Gastrocnemius medialis (tissue), 4 donors: ENCODE data around the gene CSF3. TPM values are rescaled to one million over a fixed set of nuclear protein-coding genes. Genes with fewer than 3 reads are reported as not detected.

ENCODE experiments used
- ATAC-seq, 2 donors: fragments of 150-250 bp; one replicate each; pipeline ENCODE4 v1.9.1; 2016
- DNase-seq, 2 donors: peaks; one replicate each; pipeline ENCODE4 v3.0.0-alpha.2; 2019
- H3K27ac ChIP-seq, 4 donors: fragments of 200-600 bp; sonication (generic); 1 replicate in 1 of 4; 2 replicates in 3 of 4; pipeline ENCODE4 v1.5.1; 2016 to 2018; ENCODE audit warnings: mild to moderate bottlenecking in 2 of 4, moderate library complexity in 1 of 4
- H3K27me3 ChIP-seq, 3 donors: fragments of 200-600 bp; sonication (generic) in 2 of 3; 1 replicate in 1 of 3; 2 replicates in 2 of 3; pipeline versions ENCODE4 v1.5.1 to v1.6.0; 2016 to 2019; ENCODE audit warnings: mild to moderate bottlenecking in 1 of 3, moderate library complexity in 1 of 3
- H3K36me3 ChIP-seq, 2 donors: fragments of 200-600 bp; sonication (generic) in 1 of 2; one replicate each; pipeline ENCODE4 v1.5.1; 2017 to 2018
- H3K4me1 ChIP-seq, 2 donors: fragments of 200-600 bp; sonication (generic) in 1 of 2; one replicate each; pipeline ENCODE4 v1.5.1; 2016 to 2017; ENCODE audit warnings: mild to moderate bottlenecking in 2 of 2
- H3K4me3 ChIP-seq, 4 donors: fragments of 200-600 bp; sonication (generic) in 3 of 4; 1 replicate in 1 of 4; 2 replicates in 3 of 4; pipeline ENCODE4 v1.5.1; 2016 to 2019; ENCODE audit warnings: mild to moderate bottlenecking in 2 of 4
- H3K9me3 ChIP-seq, 3 donors: fragments of 200-600 bp; sonication (generic) in 2 of 3; 1 replicate in 1 of 3; 2 replicates in 2 of 3; pipeline ENCODE4 v1.5.1; 2016 to 2019
- CTCF ChIP-seq, 5 experiments: fragments of 450-650 bp in 3 of 5; fragments of 200-600 bp in 2 of 5; sonication (generic) in 2 of 5; IDR thresholded peaks in 4 of 5; conservative IDR thresholded peaks in 1 of 5; 1 replicate in 4 of 5; 2 replicates in 1 of 5; pipeline ENCODE4 v1.5.1; 2016 to 2019; ENCODE audit warnings: antibody characterized with exemption in 5 of 5, mild to moderate bottlenecking in 3 of 5, moderate library complexity in 3 of 5
- POLR2A ChIP-seq, 2 donors: fragments of 450-650 bp; IDR thresholded peaks; one replicate each; pipeline ENCODE4 v1.6.1; 2017; ENCODE audit warnings: antibody characterized with exemption in 2 of 2, mild to moderate bottlenecking in 2 of 2, moderate library complexity in 2 of 2
- in situ Hi-C, 4 donors: fragments of 200-750 bp; cut with MboI; loops; one replicate each; pipeline versions ENCODE4 v1.15.0 to v1.8.0; 2017; ENCODE audit warnings: low sequenced_read_pairs in 4 of 4
- intact Hi-C: fragments of 100-400 bp; cut with DNase I; formaldehyde crosslinking; loops from one replicate; pipeline ENCODE4 v1.15.1; 2023; ENCODE audit warnings: low total_unique reads
- total RNA-seq, 4 donors: library from RNA; depleted of rRNA; stranded (reverse); fragments of >200 nt; gene quantifications; one replicate each; pipeline versions ENCODE4 v1.1.0 to v1.2.3, GENCODE V29; 2016

Gene CSF3
- total RNA-seq, 4 donors from 2014 or later: 11.4 to 20.6 (median 16.3) TPM

- H3K4me3 ChIP-seq: peak overlapping the region in 2 of 4 donors; percentile 28 to 40
- ATAC-seq (no peak), DNase-seq (no peak)
- intact Hi-C loops (no loop called here), in situ Hi-C loops (no loop called here)
- no peaks in the 10 kb centered on the region for H3K9me3 ChIP-seq
- peak overlapping the region; percentile 87 to 99 (median 94) for H3K27ac ChIP-seq
- H3K4me1 ChIP-seq: peaks cover 74 to 87% of the 10 kb centered on the region in 2 donors
- H3K36me3 ChIP-seq: peaks cover 0 to 26% of the 10 kb centered on the region in 2 donors
- H3K27me3 ChIP-seq: no peaks in the 10 kb centered on the region
- no peak for TF ChIP-seq POLR2A (IDR thresholded peaks at IDR 0.05)
- no peak for TF ChIP-seq CTCF (IDR thresholded peaks at IDR 0.05 in 4 of 5, conservative IDR thresholded peaks at IDR 0.05 in 1 of 5)
These were observed 7.3 kb downstream of the CSF3 start for GRCh38 chr17:40022497-40022896.

- TF ChIP-seq CTCF (IDR thresholded peaks at IDR 0.05 in 4 of 5, conservative IDR thresholded peaks at IDR 0.05 in 1 of 5) (no peak), POLR2A (IDR thresholded peaks at IDR 0.05) (peak; percentile 48 to 75)
- peaks cover 0 to 31% of the 10 kb centered on the region in 2 donors for H3K36me3 ChIP-seq
- H3K27me3 ChIP-seq: no peaks in the 10 kb centered on the region
- H3K9me3 ChIP-seq: no peaks in the 10 kb centered on the region
- in situ Hi-C loops: no loop called here
- peak overlapping the region; percentile 87 to 99 (median 94) for H3K27ac ChIP-seq
- DNase-seq (peak; percentile 86 to 89), ATAC-seq (peak; percentile 24 to 32)
- peak overlapping the region in 2 of 4 donors; percentile 28 to 40 for H3K4me3 ChIP-seq
- intact Hi-C loops: no loop called here
- peaks cover 68 to 82% of the 10 kb centered on the region in 2 donors for H3K4me1 ChIP-seq
These were observed 7.8 kb downstream of the CSF3 start for GRCh38 chr17:40022961-40023541.

- intact Hi-C loops (no loop called here), in situ Hi-C loops (no loop called here)
- Histone ChIP-seq H3K27me3 (no peaks in the 10 kb centered on the region), H3K36me3 (peaks cover 0 to 38% of the 10 kb centered on the region in 2 donors), H3K9me3 (no peaks in the 10 kb centered on the region), H3K27ac (peak overlapping the region; percentile 87 to 99 (median 94)), H3K4me1 (peaks cover 62 to 75% of the 10 kb centered on the region in 2 donors), H3K4me3 (peak overlapping the region in 1 of 4 donors; percentile 40)
- DNase-seq: no peak
- ATAC-seq: no peak
- TF ChIP-seq CTCF (IDR thresholded peaks at IDR 0.05 in 4 of 5, conservative IDR thresholded peaks at IDR 0.05 in 1 of 5) (no peak), POLR2A (IDR thresholded peaks at IDR 0.05) (no peak)
These were observed 8.5 kb downstream of the CSF3 start for GRCh38 chr17:40023590-40024292.

- intact Hi-C loops (no loop called here), in situ Hi-C loops (loop anchor here in 1 of 4 donors (25.0 kb wide), 1 partner anchor 137 kb away; no protein-coding TSS in a partner anchor)
- ATAC-seq (no peak), DNase-seq (no peak)
- Histone ChIP-seq H3K27ac (peak overlapping the region in 3 of 4 donors; percentile 91 to 99 (median 97)), H3K27me3 (no peaks in the 10 kb centered on the region), H3K4me3 (no peak overlapping the region), H3K4me1 (peaks cover 51 to 63% of the 10 kb centered on the region in 2 donors), H3K36me3 (peaks cover 0 to 50% of the 10 kb centered on the region in 2 donors), H3K9me3 (no peaks in the 10 kb centered on the region)
- TF ChIP-seq POLR2A (IDR thresholded peaks at IDR 0.05): no peak
- no peak for TF ChIP-seq CTCF (IDR thresholded peaks at IDR 0.05 in 4 of 5, conservative IDR thresholded peaks at IDR 0.05 in 1 of 5)
These were observed 9.7 kb downstream of the CSF3 start for GRCh38 chr17:40024901-40025300.
